Stimulated activated CD8-positive, alpha-beta memory T cell treated with anti-CD3 and anti-CD28 coated beads, Interleukin-7, amount 100 ng/mL, for 4 hours (primary cell): Measurements from ENCODE around the gene GALM.

ENCODE experiments used
- DNase-seq, 2 donors: peaks; one replicate each; pipeline ENCODE4 v3.0.0-alpha.2; 2020; ENCODE audit warnings: low read depth in 2 of 2

The GALM gene

GRCh38 chr2:38765551-38765950 lies 99.6 kb downstream of the GALM start:
- DNase-seq: no peak

GRCh38 chr2:38771632-38772031 lies 105.7 kb downstream of the GALM start:
- no peak for DNase-seq

- DNase-seq: no peak
Measured at GRCh38 chr2:38775097-38775920, 109.4 kb downstream of the GALM start.

GRCh38 chr2:38775921-38776225 lies 110.0 kb downstream of the GALM start:
- DNase-seq: no peak

GRCh38 chr2:38776531-38776930 lies 110.6 kb downstream of the GALM start:
- DNase-seq: no peak

- no peak for DNase-seq
Measured at GRCh38 chr2:38778687-38779082, 112.8 kb downstream of the GALM start.

- no peak for DNase-seq
Measured at GRCh38 chr2:38783586-38783985, 117.7 kb downstream of the GALM start.
